ENCODE data around the gene KRTAP4-3.
"Not testable (repeated sequence)": the region's sequence is repeated elsewhere in the genome, so short reads cannot be mapped to it uniquely, and the experiment has no call there.

The KRTAP4-3 gene

DNA sequence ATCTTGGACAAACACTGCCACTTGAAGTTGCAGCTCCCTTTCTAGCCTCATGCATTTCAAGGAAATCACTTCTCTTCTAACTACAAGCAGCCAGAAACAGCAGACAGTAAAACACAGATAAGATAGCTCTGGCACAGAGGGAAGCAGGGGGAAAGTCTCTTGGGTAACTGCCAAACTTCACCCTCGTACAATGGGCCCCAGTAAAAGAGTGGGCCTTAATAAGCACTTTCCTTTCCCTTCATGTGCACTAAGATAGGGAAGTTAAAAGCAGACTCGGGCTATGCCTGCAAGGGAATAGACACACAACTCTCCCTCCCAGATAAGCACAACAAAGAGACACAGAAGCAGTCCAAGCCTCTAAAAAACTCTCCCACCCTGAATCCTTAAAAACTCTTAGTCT is 14.2 kb downstream of the KRTAP4-3 start:
- H3K36me3 ChIP-seq (ENCODE audit: insufficient read depth, low read length) = no peaks in the 10 kb centered on the region
- no peak overlapping the region for H3K27ac ChIP-seq (ENCODE audit: low read depth, low read length)

DNA sequence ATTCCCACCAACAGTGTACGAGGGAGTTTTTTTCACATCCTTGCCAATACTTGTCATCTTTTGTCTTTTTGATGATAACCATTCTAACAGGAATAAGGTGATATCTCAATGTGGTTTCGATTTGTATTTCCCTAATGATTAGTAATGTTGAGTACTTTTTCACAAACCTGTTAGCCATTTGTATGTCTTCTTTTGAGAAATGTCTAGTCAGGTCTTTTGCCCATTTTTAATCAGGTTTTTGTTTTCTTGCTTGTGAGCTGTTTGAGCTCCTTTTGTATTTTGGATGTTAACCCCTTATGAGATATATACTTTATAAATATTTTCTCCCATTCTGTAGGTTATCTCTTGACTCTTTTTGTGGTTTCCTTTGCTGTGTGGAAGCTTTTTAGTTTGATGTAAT is 16.5 kb downstream of the KRTAP4-3 start:
- Histone ChIP-seq H2AFZ (ENCODE audit: low read length, unreplicated experiment) (peak overlapping the region; percentile 52), H3K79me2 (ENCODE audit: control insufficient read depth, insufficient read depth, low read length, unreplicated experiment) (no peaks in the 10 kb centered on the region), H3K4me1 (ENCODE audit: control insufficient read depth, insufficient read depth, low read length, unreplicated experiment) (no peaks in the 10 kb centered on the region), H3K27me3 (ENCODE audit: insufficient read depth, low read length) (no peaks in the 10 kb centered on the region), H3K27ac (ENCODE audit: low read depth, low read length) (no peak overlapping the region), H3K4me3 (ENCODE audit: low read depth, low read length) (peak overlapping the region; percentile 29; the same call in 1 of the 2 replicates), H3K36me3 (ENCODE audit: insufficient read depth, low read length) (no peaks in the 10 kb centered on the region)

More for the DNA sequence above, 14.2 kb downstream of the KRTAP4-3 start:
- Histone ChIP-seq H2AFZ (ENCODE audit: low read length, unreplicated experiment) (no peak overlapping the region), H3K27me3 (ENCODE audit: insufficient read depth, low read length) (no peaks in the 10 kb centered on the region), H3K79me2 (ENCODE audit: control insufficient read depth, insufficient read depth, low read length, unreplicated experiment) (no peaks in the 10 kb centered on the region), H3K4me1 (ENCODE audit: control insufficient read depth, insufficient read depth, low read length, unreplicated experiment) (no peaks in the 10 kb centered on the region), H3K4me3 (ENCODE audit: low read depth, low read length) (no peak overlapping the region)

DNA sequence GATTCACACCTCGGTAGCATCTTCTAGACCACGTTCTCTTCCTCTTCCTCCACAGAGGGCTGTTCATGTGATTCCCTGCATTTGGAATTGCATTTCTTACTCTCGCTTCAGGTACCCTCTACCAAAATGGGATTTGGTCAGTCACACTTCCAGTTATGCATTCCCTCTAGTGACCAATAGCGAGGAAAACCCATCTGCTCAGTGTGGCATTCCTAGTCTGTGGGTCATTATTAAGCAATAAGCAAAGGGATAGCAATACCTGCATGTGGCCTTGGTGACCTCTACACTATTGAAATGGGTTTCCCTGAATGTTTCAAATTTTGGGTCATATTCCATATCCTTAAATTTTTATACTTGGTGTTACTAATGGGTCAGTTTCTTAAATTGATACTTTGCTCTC is 18.0 kb downstream of the KRTAP4-3 start:
- Histone ChIP-seq H3K27ac (ENCODE audit: low read depth, low read length) (no peak overlapping the region), H2AFZ (ENCODE audit: low read length, unreplicated experiment) (no peak overlapping the region), H3K4me3 (ENCODE audit: low read depth, low read length) (no peak overlapping the region), H3K79me2 (ENCODE audit: control insufficient read depth, insufficient read depth, low read length, unreplicated experiment) (no peaks in the 10 kb centered on the region), H3K4me1 (ENCODE audit: control insufficient read depth, insufficient read depth, low read length, unreplicated experiment) (no peaks in the 10 kb centered on the region), H3K36me3 (ENCODE audit: insufficient read depth, low read length) (no peaks in the 10 kb centered on the region), H3K27me3 (ENCODE audit: insufficient read depth, low read length) (no peaks in the 10 kb centered on the region)

DNA sequence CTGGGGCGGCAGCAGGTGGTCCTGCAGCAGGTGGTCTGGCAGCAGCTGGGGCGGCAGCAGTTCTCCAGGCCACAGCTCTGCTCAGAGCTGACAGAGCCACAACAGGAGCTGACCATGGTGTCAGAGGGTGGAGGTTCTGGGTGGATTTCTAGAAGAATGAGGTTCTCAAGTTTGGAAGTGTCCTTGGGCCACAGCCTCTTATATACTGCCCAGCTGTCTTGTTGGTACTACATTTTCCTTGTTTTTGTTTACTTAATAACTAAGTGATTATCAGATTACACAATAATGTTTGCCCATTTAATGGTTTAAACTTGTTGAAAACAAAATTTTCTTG is 18.4 kb downstream of the KRTAP4-3 start, which contains the start of gene KRTAP4-5:
KRTAP4-5 (minus strand) TSS at position 174 of the 334 bp plus-strand sequence; CDS start at position 116, 58 bp downstream.
- H2AFZ ChIP-seq (ENCODE audit: low read length, unreplicated experiment) = no peak within 1 kb of the TSS
- no peaks in the 10 kb centered on the region for H3K4me1 ChIP-seq (ENCODE audit: control insufficient read depth, insufficient read depth, low read length, unreplicated experiment)
- no peak within 1 kb of the TSS for H3K4me3 ChIP-seq (ENCODE audit: low read depth, low read length)
- H3K36me3 ChIP-seq (ENCODE audit: insufficient read depth, low read length) = no peaks in the 10 kb centered on the region
- no peaks in the 10 kb centered on the region for H3K27me3 ChIP-seq (ENCODE audit: insufficient read depth, low read length)
- no peaks in the 10 kb centered on the region for H3K79me2 ChIP-seq (ENCODE audit: control insufficient read depth, insufficient read depth, low read length, unreplicated experiment)
- H3K27ac ChIP-seq (ENCODE audit: low read depth, low read length) = no peak within 1 kb of the TSS

DNA sequence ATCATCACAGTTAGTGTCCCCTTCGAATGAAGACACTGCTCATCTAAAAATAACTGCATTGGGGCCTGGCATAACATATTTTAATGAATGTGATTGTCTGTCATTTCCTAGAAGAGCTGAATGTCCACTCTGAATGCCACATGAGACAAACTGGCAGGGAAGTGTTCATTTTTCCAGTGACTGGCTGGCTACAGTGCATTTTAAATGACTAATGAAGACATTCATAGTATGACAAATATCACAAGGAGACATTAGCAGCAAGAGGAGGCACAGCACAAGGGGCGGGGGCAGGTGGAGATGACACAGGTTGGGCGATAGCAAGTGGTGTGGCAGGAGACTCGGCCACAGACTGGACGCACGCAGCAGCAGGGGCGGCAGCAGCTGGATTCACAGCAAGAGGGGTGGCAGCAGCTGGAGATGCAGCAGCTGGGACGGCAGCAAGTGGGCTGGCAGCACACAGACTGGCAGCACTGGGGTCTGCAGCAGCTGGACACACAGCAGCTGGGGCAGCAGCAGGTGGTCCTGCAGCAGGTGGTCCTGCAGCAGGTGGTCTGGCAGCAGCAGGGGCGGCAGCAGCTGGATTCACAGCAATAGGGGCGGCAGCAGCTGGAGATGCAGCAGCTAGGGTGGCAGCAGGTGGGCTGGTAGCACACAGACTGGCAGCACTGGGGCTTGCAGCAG is 18.9 kb downstream of the KRTAP4-3 start:
- not testable (repeated sequence) for H3K79me2 ChIP-seq (ENCODE audit: control insufficient read depth, insufficient read depth, low read length, unreplicated experiment); H3K4me1 ChIP-seq (ENCODE audit: control insufficient read depth, insufficient read depth, low read length, unreplicated experiment); H3K36me3 ChIP-seq (ENCODE audit: insufficient read depth, low read length); H3K4me3 ChIP-seq (ENCODE audit: low read depth, low read length); H3K27ac ChIP-seq (ENCODE audit: low read depth, low read length); H3K27me3 ChIP-seq (ENCODE audit: insufficient read depth, low read length); H2AFZ ChIP-seq (ENCODE audit: low read length, unreplicated experiment)

DNA sequence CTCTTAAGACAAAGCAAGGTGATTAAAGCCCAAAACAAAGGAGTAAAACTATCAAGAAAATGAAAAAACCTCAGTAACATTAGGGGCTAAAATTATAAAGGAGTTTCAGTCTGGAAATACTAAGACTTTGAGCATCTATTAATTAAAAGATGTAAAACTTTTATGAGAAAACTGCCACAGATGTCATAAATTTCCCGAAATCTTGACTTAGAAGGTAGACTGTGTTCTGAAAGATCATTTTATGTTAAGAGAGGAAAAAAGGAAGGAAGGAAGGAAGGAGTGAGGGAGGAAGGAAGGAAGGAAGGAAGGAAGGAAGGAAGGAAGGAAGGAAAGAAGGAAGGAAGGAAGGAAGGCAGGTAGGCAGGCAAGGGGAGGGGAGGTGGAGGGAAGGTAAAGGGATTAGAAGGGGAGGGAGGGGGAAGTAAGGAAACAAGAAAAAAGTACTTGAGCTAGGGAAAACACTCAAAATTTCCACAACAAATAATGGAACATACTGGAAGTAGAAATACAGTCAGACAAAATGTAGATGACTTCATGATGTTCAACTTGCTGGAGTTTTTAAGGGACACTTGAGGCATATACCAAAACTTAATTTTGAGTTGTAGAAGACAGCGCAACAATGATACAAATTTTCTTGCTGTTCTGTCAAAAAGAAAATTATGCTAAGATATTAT is 20.4 kb downstream of the KRTAP4-3 start:
- no peaks in the 10 kb centered on the region for H3K79me2 ChIP-seq (ENCODE audit: control insufficient read depth, insufficient read depth, low read length, unreplicated experiment)
- H3K4me1 ChIP-seq (ENCODE audit: control insufficient read depth, insufficient read depth, low read length, unreplicated experiment) = no peaks in the 10 kb centered on the region
- no peaks in the 10 kb centered on the region for H3K27me3 ChIP-seq (ENCODE audit: insufficient read depth, low read length)
- no peak overlapping the region for H3K4me3 ChIP-seq (ENCODE audit: low read depth, low read length)
- H3K36me3 ChIP-seq (ENCODE audit: insufficient read depth, low read length) = no peaks in the 10 kb centered on the region
- H2AFZ ChIP-seq (ENCODE audit: low read length, unreplicated experiment) = no peak overlapping the region
- H3K27ac ChIP-seq (ENCODE audit: low read depth, low read length) = no peak overlapping the region

DNA sequence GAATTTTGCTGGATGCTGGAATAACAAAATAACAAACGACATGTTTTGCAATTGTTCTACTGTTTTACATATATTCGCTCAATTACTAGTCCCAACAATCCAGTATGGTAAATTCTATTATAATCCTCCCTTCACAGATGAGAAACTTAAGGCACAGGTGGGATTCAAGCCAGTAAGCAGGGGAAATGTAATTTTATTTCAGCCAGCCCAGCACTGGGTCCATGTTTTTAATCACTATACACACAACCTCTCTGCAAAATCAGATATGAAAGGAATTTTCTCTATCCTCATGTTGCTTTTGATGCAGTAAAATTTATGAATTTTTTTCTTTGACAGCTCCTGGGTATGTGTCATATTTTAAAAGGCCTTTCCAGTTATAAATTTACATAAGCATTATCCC is 22.8 kb downstream of the KRTAP4-3 start:
- Histone ChIP-seq H2AFZ (ENCODE audit: low read length, unreplicated experiment) (no peak overlapping the region), H3K27ac (ENCODE audit: low read depth, low read length) (no peak overlapping the region)

DNA sequence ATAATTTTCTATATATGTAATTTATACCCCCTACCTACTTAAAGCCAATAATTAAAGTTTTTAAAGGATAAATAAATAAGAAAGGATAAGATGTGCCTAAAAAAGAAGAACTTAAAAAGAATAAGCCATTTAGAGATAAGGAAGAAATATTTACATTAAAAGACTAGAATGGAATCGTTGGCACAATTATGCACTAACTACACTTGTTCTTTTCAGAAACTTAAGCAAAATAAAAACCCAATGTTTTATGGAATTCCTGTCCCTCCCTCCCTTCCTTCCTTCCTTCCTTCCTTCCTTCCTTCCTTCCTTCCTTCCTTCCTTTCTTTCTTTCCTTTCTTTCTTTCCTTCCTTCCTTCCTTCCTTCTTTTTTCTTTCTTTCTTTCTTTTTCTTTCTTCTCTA is 23.2 kb downstream of the KRTAP4-3 start:
- Histone ChIP-seq H3K27me3 (ENCODE audit: insufficient read depth, low read length) (no peaks in the 10 kb centered on the region), H3K4me3 (ENCODE audit: low read depth, low read length) (no peak overlapping the region), H3K4me1 (ENCODE audit: control insufficient read depth, insufficient read depth, low read length, unreplicated experiment) (no peaks in the 10 kb centered on the region), H3K36me3 (ENCODE audit: insufficient read depth, low read length) (no peaks in the 10 kb centered on the region), H3K27ac (ENCODE audit: low read depth, low read length) (no peak overlapping the region), H2AFZ (ENCODE audit: low read length, unreplicated experiment) (no peak overlapping the region), H3K79me2 (ENCODE audit: control insufficient read depth, insufficient read depth, low read length, unreplicated experiment) (no peaks in the 10 kb centered on the region)

More for the DNA sequence above, 22.8 kb downstream of the KRTAP4-3 start:
- no peaks in the 10 kb centered on the region for H3K4me1 ChIP-seq (ENCODE audit: control insufficient read depth, insufficient read depth, low read length, unreplicated experiment)
- no peaks in the 10 kb centered on the region for H3K79me2 ChIP-seq (ENCODE audit: control insufficient read depth, insufficient read depth, low read length, unreplicated experiment)
- H3K36me3 ChIP-seq (ENCODE audit: insufficient read depth, low read length) = no peaks in the 10 kb centered on the region
- no peaks in the 10 kb centered on the region for H3K27me3 ChIP-seq (ENCODE audit: insufficient read depth, low read length)
- no peak overlapping the region for H3K4me3 ChIP-seq (ENCODE audit: low read depth, low read length)

DNA sequence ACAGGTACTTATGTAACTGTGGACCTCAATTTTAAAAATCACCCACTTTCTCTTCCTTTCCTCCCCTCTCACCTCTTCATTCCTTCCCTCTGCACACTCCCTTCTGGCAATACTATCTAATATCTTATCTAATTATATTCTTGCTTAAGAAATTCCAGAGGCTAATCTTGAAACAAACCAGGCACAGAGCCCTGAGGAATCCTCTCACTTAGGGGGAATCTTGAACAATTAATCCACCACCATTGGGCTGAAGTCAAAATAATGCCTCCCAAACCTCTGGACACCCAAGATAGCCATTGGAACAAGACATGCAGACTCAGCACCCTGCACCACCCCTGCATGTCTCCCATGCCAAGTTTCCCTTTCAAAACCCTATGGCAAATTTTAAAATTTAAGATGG is 26.7 kb downstream of the KRTAP4-3 start:
- H3K4me3 ChIP-seq (ENCODE audit: low read depth, low read length) = no peak overlapping the region
- no peaks in the 10 kb centered on the region for H3K4me1 ChIP-seq (ENCODE audit: control insufficient read depth, insufficient read depth, low read length, unreplicated experiment)
- peak overlapping the region; percentile 23 for H3K27ac ChIP-seq (ENCODE audit: low read depth, low read length)
- no peaks in the 10 kb centered on the region for H3K27me3 ChIP-seq (ENCODE audit: insufficient read depth, low read length)
- H3K79me2 ChIP-seq (ENCODE audit: control insufficient read depth, insufficient read depth, low read length, unreplicated experiment) = no peaks in the 10 kb centered on the region
- H3K36me3 ChIP-seq (ENCODE audit: insufficient read depth, low read length) = no peaks in the 10 kb centered on the region
- H2AFZ ChIP-seq (ENCODE audit: low read length, unreplicated experiment) = no peak overlapping the region

DNA sequence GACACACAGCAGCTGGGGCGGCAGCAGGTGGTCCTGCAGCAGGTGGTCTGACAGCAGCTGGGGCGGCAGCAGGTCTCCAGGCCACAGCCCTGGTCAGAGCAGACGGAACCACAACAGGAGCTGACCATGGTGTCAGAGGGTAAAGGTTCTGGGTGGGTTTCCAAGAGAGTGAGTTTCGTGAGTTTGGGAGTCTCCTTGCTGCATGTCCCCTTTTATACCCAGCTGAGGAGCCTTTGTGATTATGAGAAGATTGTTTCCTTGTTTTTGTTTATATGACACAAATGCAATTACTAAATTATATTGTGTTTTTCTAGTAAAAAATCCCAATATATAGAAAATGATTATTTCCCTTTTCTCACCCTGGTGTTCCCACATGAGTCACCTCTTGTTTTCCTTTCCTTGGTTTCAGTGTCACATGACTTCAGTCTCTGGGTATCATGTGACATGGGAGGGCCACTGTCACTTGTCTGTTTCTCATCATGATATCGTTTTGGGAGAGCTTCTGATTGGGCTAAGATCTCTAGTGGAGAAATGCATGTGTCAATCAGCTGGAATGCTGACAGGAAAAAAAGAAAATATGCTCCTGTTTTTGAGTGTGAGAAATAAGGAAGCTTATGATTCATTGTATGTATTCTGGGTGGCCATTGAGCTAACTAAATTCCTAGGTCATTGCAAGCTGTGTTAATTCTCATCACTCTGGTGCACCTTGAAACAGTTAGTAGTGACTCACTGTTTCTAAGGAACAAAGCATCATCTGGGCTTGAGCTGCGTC is 27.5 kb downstream of the KRTAP4-3 start, which contains the start of gene KRTAP4-6:
KRTAP4-6 (minus strand) TSS at position 185 of the 772 bp plus-strand sequence; CDS start at position 128, 57 bp downstream.
- Histone ChIP-seq H3K27me3 (ENCODE audit: insufficient read depth, low read length) (no peaks in the 10 kb centered on the region), H2AFZ (ENCODE audit: low read length, unreplicated experiment) (no peak within 1 kb of the TSS), H3K4me1 (ENCODE audit: control insufficient read depth, insufficient read depth, low read length, unreplicated experiment) (no peaks in the 10 kb centered on the region), H3K27ac (ENCODE audit: low read depth, low read length) (peak within 1 kb of the TSS; percentile 23), H3K36me3 (ENCODE audit: insufficient read depth, low read length) (no peaks in the 10 kb centered on the region), H3K4me3 (ENCODE audit: low read depth, low read length) (no peak within 1 kb of the TSS), H3K79me2 (ENCODE audit: control insufficient read depth, insufficient read depth, low read length, unreplicated experiment) (no peaks in the 10 kb centered on the region)
